K562 (cell line): Measurements from ENCODE around the gene PRKAR2B. TPM values are rescaled to one million over a fixed set of nuclear protein-coding genes. Genes with fewer than 3 reads are reported as not detected.

ENCODE experiments used
- ATAC-seq: fragments of 200-7000 bp; cut with Tn5 transposase; 3 replicates; pipeline ENCODE4 v1.9.1; 2020; ENCODE audit warnings: moderate library complexity
- BruUV-seq: library from RNA; stranded (reverse); fragments of 400-500 nt; replicated peaks from 2 replicates; lab custom pipeline; 2021; lab: Mats Ljungman, UMichigan
- CTCF ChIA-PET: fragments of 300-600 bp; formaldehyde crosslinking; extraction: SDS; loops from one replicate; lab custom pipeline; 2021; ENCODE audit warnings: low intra/inter-chr PET ratio; lab: Yijun Ruan, JAX
- POLR2A ChIA-PET: fragments of 300-600, 350-650 bp; sonication (Branson Sonifier 250); formaldehyde crosslinking; extraction: SDS; loops from one replicate; lab custom pipeline; 2021; ENCODE audit warnings: antibody characterized with exemption, inconsistent platforms; lab: Yijun Ruan, JAX
- DNase-seq, 4 experiments: peaks; one replicate each; pipeline versions ENCODE4 v3.0.0 to v3.0.0-alpha.2; 2011 to 2018; ENCODE audit warnings: low spot score in 3 of 4, mixed read lengths in 3 of 4; ENCODE audit errors: extremely low read depth in 1 of 4
- FAIRE-seq: peaks from 2 replicates; lab custom pipeline; 2011; peaks lifted over from hg19 to GRCh38; lab: Jason Lieb, UNC
- H2AFZ ChIP-seq: 2 replicates; pipeline ENCODE4 v1.6.0; 2011; ENCODE audit warnings: low read depth, low read length, control low read depth, inconsistent platforms
- H3K27ac ChIP-seq: fragments of 200-600 bp; 3 replicates; pipeline ENCODE4 v1.8.0; 2011; ENCODE audit warnings: low read depth, mild to moderate bottlenecking, control low read depth, inconsistent platforms, low read length, moderate library complexity, mixed read lengths; ENCODE audit errors: extremely low read depth
- H3K27me3 ChIP-seq, 2 experiments: fragments of 300-600 bp in 1 of 2; 2 replicates in 1 of 2; 3 replicates in 1 of 2; pipeline versions ENCODE4 v1.6.0 to v1.8.0; 2011; ENCODE audit warnings: inconsistent platforms in 2 of 2, low read length in 2 of 2, mild to moderate bottlenecking in 1 of 2, mixed read lengths in 1 of 2, moderate library complexity in 1 of 2; ENCODE audit not compliant: control insufficient read depth in 2 of 2, insufficient read depth in 2 of 2
- H3K36me3 ChIP-seq: fragments of 300-600 bp; 3 replicates; pipeline ENCODE4 v1.8.0; 2011; ENCODE audit warnings: mild to moderate bottlenecking, low read length, inconsistent platforms; ENCODE audit not compliant: control insufficient read depth, insufficient read depth
- H3K4me1 ChIP-seq, 2 experiments: fragments of 200-600 bp in 1 of 2; replicated peaks in 1 of 2; 2 replicates in 1 of 2; 3 replicates in 1 of 2; pipeline versions ENCODE4 v1.5.1 to v1.8.0; 2011; ENCODE audit warnings: inconsistent platforms in 2 of 2, low read length in 2 of 2, mild to moderate bottlenecking in 1 of 2, mixed read lengths in 1 of 2, moderate library complexity in 1 of 2; ENCODE audit not compliant: control insufficient read depth in 2 of 2, insufficient read depth in 2 of 2
- H3K4me2 ChIP-seq: 2 replicates; pipeline ENCODE4 v1.6.1; 2011; ENCODE audit warnings: low read length, control low read depth, inconsistent platforms, mixed read lengths; ENCODE audit not compliant: insufficient read depth
- H3K4me3 ChIP-seq: fragments of 200-600 bp; sonication (generic), shearing (Covaris generic); 2 replicates; pipeline ENCODE4 v1.5.1; 2016; ENCODE audit warnings: control low read depth, inconsistent platforms
- H3K79me2 ChIP-seq: fragments of 200-600 bp; 3 replicates; pipeline ENCODE4 v1.8.0; 2011; ENCODE audit warnings: low read length, inconsistent platforms; ENCODE audit not compliant: control insufficient read depth, insufficient read depth
- H3K9ac ChIP-seq, 2 experiments: 2 replicates each; pipeline versions ENCODE4 v1.6.0 to v1.6.1; 2011; ENCODE audit warnings: low read depth in 2 of 2, low read length in 2 of 2, control low read depth in 1 of 2, inconsistent platforms in 1 of 2, mild to moderate bottlenecking in 1 of 2, mixed read lengths in 1 of 2; ENCODE audit not compliant: insufficient read depth in 1 of 2
- H3K9me1 ChIP-seq: one replicate; pipeline ENCODE4 v1.6.0; 2011; ENCODE audit warnings: inconsistent platforms, mild to moderate bottlenecking, low read length, moderate library complexity; ENCODE audit not compliant: control insufficient read depth, insufficient read depth
- H3K9me3 ChIP-seq: replicated peaks from 2 replicates; pipeline ENCODE4 v1.5.1; 2011; ENCODE audit warnings: low read depth, low read length, inconsistent platforms; ENCODE audit not compliant: control insufficient read depth, insufficient read depth
- H4K20me1 ChIP-seq: replicated peaks from 2 replicates; pipeline ENCODE4 v1.6.1; 2011; ENCODE audit warnings: low read length, inconsistent platforms, mixed read lengths; ENCODE audit not compliant: control insufficient read depth, insufficient read depth
- C11orf30 ChIP-seq: fragments of 450-650 bp; IDR thresholded peaks from 2 replicates; pipeline ENCODE4 v1.6.1; 2016; ENCODE audit warnings: low read depth, mild to moderate bottlenecking
- CBFA2T3 ChIP-seq: fragments of 450-650 bp; IDR thresholded peaks from 2 replicates; pipeline ENCODE4 v1.6.1; 2017
- CREM ChIP-seq: IDR thresholded peaks from 2 replicates; pipeline ENCODE4 v1.6.1; 2014; ENCODE audit warnings: antibody characterized with exemption, low read depth
- DACH1 ChIP-seq: fragments of 450-650 bp; IDR thresholded peaks from 2 replicates; pipeline ENCODE4 v1.6.1; 2018; ENCODE audit not compliant: partially characterized antibody
- DIDO1 ChIP-seq: fragments of 450-650 bp; IDR thresholded peaks from 2 replicates; pipeline ENCODE4 v1.6.1; 2016; ENCODE audit warnings: low read depth, missing biosample characterization, missing genetic modification characterization
- EP400 ChIP-seq: fragments of 450-650 bp; IDR thresholded peaks from 2 replicates; pipeline ENCODE4 v1.6.1; 2017; ENCODE audit warnings: antibody characterized with exemption, mild to moderate bottlenecking, moderate library complexity
- JUNB ChIP-seq: fragments of 450-650 bp; formaldehyde crosslinking; conservative IDR thresholded peaks from 2 replicates; pipeline ENCODE4 v1.4.0; 2020; ENCODE audit warnings: mild to moderate bottlenecking
- MBD2 ChIP-seq: sonication (generic); IDR thresholded peaks from 2 replicates; pipeline ENCODE4 v1.6.1; 2016; ENCODE audit warnings: low read depth, borderline replicate concordance
- MEF2A ChIP-seq: IDR thresholded peaks from 2 replicates; pipeline ENCODE4 v1.6.1; 2011; ENCODE audit warnings: low read depth, mild to moderate bottlenecking, low read length, moderate library complexity; ENCODE audit not compliant: control insufficient read depth
- NBN ChIP-seq: fragments of 450-650 bp; IDR thresholded peaks from 2 replicates; pipeline ENCODE4 v1.6.1; 2016; ENCODE audit warnings: low read depth, mild to moderate bottlenecking
- PRMT5 ChIP-seq: sonication (generic); formaldehyde crosslinking; IDR thresholded peaks from 2 replicates; pipeline ENCODE4 v1.5.0; 2020; ENCODE audit warnings: missing genetic modification reagents
- RAD51 ChIP-seq: fragments of 450-650 bp; IDR thresholded peaks from 2 replicates; pipeline ENCODE4 v1.7.1; 2016; ENCODE audit warnings: low read depth, mild to moderate bottlenecking, borderline replicate concordance
- RFX7 ChIP-seq: fragments of 250-450 bp; sonication (Bioruptor Pico); IDR thresholded peaks from 2 replicates; pipeline ENCODE4 v1.5.1; 2021; ENCODE audit warnings: mild to moderate bottlenecking
- TEAD4 ChIP-seq, 2 experiments: sonication (generic) in 1 of 2; formaldehyde crosslinking in 1 of 2; IDR thresholded peaks; 2 replicates each; pipeline versions ENCODE4 v1.6.1 to v1.8.0; 2012 to 2022; ENCODE audit warnings: borderline replicate concordance in 1 of 2, inconsistent platforms in 1 of 2, low read length in 1 of 2, mild to moderate bottlenecking in 1 of 2, missing genetic modification reagents in 1 of 2
- ZBTB7A ChIP-seq: IDR thresholded peaks from 2 replicates; pipeline ENCODE4 v1.6.1; 2011; ENCODE audit warnings: low read depth, mild to moderate bottlenecking, low read length, moderate library complexity, borderline replicate concordance; ENCODE audit not compliant: control insufficient read depth
- WGBS: fragments of 100-300 bp; shearing (Covaris generic); methylation state at CpG from one replicate; pipeline ENCODE4 v1.1.6; 2016; ENCODE audit warnings: low coverage, mixed read lengths; ENCODE audit not compliant: insufficient coverage; ENCODE audit errors: missing lambda C conversion rate; 5-methylcytosine and 5-hydroxymethylcytosine counted together
- in situ Hi-C: fragments of 300-500 bp; cut with MboI; formaldehyde crosslinking; loops from 4 replicates; pipeline ENCODE4 v1.15.0; 2018; ENCODE audit warnings: inconsistent platforms, mixed read lengths
- intact Hi-C: fragments of 100-400 bp; cut with micrococcal nuclease; formaldehyde crosslinking; loops from 2 replicates; pipeline ENCODE4 v1.14.2; 2022
- polyA plus RNA-seq, 8 experiments: library from polyadenylated mRNA; depleted of rRNA in 4 of 8; stranded (reverse) in 5 of 8; unstranded in 3 of 8; fragments of >200 nt; fragmentation: Nextera tagmentation in 2 of 8; fragmentation: Illumina TruSeq in 1 of 8; extraction: Ambion mirVana in 2 of 8; extraction: Trizol in 1 of 8; gene quantifications; 2 replicates each; pipeline versions ENCODE4 v1.2.1 to v1.2.3, GENCODE V29; 2011 to 2014; ENCODE audit warnings: inconsistent platforms in 1 of 8, missing spikeins in 1 of 8
- total RNA-seq, 7 experiments: library from RNA; depleted of rRNA in 6 of 7; stranded (reverse); fragments of >200 nt in 6 of 7; fragmentation: Illumina TruSeq in 2 of 7; extraction: Trizol in 2 of 7; gene quantifications; 2 replicates each; pipeline versions ENCODE4 v1.2.1 to v1.2.3, GENCODE V29; 2011 to 2021; ENCODE audit warnings: low replicate concordance in 1 of 7
- TF ChIP-seq, protein P1 (sequence below): fragments of 150-350 bp; IDR thresholded peaks from 2 replicates; pipeline ENCODE4 v1.6.1; 2014; ENCODE audit warnings: low read depth, mild to moderate bottlenecking, low read length, borderline replicate concordance
- TF ChIP-seq, protein P2 (sequence below): IDR thresholded peaks from 2 replicates; pipeline ENCODE4 v1.6.1; 2014; ENCODE audit warnings: antibody characterized with exemption

The PRKAR2B gene
- total and polyA plus RNA-seq, 9 of the 15 experiments (the other 6 are each of a cell fraction or from before 2014, with no cell fraction given), result 59.0 to 173 (median 129) TPM

DNA sequence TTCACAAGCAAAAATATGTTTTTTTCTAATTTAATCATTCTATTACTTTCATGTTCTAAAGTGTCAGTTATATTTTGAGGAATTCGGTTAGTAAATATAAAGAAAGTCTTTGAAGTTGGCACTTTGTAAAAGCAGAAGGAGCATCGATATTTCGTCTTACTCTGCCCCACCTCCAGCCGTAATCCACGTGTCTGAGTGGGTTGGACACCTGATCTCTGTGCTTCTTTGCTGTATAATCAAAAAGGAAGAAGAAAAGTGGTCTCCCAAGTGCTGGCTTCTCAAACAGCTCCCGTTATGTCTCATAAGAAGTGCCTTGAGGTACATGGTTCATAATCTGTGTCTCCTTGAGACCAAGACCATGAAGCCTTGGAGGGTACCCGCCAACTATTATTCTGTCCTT, 19.8 kb downstream of the PRKAR2B start:
- CTCF ChIA-PET, result no interaction called here
- peak overlapping the region; percentile 23; the same call in 2 of the 3 replicates for H3K27ac ChIP-seq
- no peaks in the 10 kb centered on the region for H3K9me1 ChIP-seq
- ATAC-seq (peak; percentile 44), FAIRE-seq (no peak), DNase-seq (peak in 1 of 4 experiments; percentile 47)
- POLR2A ChIA-PET, result interaction anchor here (0.9 to 3.5 kb wide), 5 partner anchors 12 to 104 kb away, joined by 4 to 44 read pairs (median 4); no protein-coding TSS in a partner anchor
- H3K4me2 ChIP-seq, result no peak overlapping the region
- peaks cover 26% of the 10 kb centered on the region; the same call in 2 of the 3 replicates for H3K36me3 ChIP-seq
- H3K4me3 ChIP-seq, result no peak overlapping the region
- H3K4me1 ChIP-seq, result peaks cover 6 to 35% of the 10 kb centered on the region in 2 experiments; a peak in 4 of 5 replicates
- 0 out of 2 replicates have a peak, but pooled peaks cover 4% of the 10 kb centered on the region for H4K20me1 ChIP-seq
- peaks cover 100% of the 10 kb centered on the region for H3K79me2 ChIP-seq
- no peak overlapping the region; a peak in 1 of 4 replicates for H3K9ac ChIP-seq
- no peaks in the 10 kb centered on the region for H3K9me3 ChIP-seq
- WGBS, result 43% methylated on average over 7 of the region's 7 CpGs
- no peak overlapping the region for H2AFZ ChIP-seq
- BruUV-seq, result no TSS peak
- H3K27me3 ChIP-seq, result no peaks in the 10 kb centered on the region
- in situ Hi-C loops, result no loop called here
- intact Hi-C loops, result no loop called here
- TF ChIP-seq EP400 (0 out of 2 replicates have a peak, but pooled peaks have one; percentile 30), NBN (no peak), MEF2A (no peak), TEAD4 (IDR thresholded peaks at IDR 0.05; ENCODE audit: low read length) (no peak), TEAD4 (CRISPR knock-in tag; IDR thresholded peaks at IDR 0.05; ENCODE audit: borderline replicate concordance) (no peak), CBFA2T3 (no peak), CREM (no peak), ZBTB7A (no peak), RAD51 (peak; percentile 35; the same call in 1 of the 2 replicates), MBD2 (no peak), DACH1 (no peak), JUNB (CRISPR knock-in tag) (no peak), C11orf30 (peak; percentile 8; the same call in 1 of the 2 replicates), DIDO1 (no peak), PRMT5 (CRISPR knock-in tag) (no peak), RFX7 (no peak)
- TF ChIP-seq, protein P1, sequence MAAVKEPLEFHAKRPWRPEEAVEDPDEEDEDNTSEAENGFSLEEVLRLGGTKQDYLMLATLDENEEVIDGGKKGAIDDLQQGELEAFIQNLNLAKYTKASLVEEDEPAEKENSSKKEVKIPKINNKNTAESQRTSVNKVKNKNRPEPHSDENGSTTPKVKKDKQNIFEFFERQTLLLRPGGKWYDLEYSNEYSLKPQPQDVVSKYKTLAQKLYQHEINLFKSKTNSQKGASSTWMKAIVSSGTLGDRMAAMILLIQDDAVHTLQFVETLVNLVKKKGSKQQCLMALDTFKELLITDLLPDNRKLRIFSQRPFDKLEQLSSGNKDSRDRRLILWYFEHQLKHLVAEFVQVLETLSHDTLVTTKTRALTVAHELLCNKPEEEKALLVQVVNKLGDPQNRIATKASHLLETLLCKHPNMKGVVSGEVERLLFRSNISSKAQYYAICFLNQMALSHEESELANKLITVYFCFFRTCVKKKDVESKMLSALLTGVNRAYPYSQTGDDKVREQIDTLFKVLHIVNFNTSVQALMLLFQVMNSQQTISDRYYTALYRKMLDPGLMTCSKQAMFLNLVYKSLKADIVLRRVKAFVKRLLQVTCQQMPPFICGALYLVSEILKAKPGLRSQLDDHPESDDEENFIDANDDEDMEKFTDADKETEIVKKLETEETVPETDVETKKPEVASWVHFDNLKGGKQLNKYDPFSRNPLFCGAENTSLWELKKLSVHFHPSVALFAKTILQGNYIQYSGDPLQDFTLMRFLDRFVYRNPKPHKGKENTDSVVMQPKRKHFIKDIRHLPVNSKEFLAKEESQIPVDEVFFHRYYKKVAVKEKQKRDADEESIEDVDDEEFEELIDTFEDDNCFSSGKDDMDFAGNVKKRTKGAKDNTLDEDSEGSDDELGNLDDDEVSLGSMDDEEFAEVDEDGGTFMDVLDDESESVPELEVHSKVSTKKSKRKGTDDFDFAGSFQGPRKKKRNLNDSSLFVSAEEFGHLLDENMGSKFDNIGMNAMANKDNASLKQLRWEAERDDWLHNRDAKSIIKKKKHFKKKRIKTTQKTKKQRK, result no peak
- TF ChIP-seq, protein P2, sequence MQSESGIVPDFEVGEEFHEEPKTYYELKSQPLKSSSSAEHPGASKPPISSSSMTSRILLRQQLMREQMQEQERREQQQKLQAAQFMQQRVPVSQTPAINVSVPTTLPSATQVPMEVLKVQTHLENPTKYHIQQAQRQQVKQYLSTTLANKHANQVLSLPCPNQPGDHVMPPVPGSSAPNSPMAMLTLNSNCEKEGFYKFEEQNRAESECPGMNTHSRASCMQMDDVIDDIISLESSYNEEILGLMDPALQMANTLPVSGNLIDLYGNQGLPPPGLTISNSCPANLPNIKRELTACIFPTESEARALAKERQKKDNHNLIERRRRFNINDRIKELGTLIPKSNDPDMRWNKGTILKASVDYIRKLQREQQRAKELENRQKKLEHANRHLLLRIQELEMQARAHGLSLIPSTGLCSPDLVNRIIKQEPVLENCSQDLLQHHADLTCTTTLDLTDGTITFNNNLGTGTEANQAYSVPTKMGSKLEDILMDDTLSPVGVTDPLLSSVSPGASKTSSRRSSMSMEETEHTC, result no peak
